GM21367 (cell line): ENCODE data around the gene PACSIN1.

ENCODE experiments used
- ATAC-seq: cut with Tn5 transposase; IDR thresholded peaks from one replicate; pipeline ENCODE4 v1.9.1; 2021; ENCODE audit not compliant: unreplicated experiment

Gene PACSIN1

DNA sequence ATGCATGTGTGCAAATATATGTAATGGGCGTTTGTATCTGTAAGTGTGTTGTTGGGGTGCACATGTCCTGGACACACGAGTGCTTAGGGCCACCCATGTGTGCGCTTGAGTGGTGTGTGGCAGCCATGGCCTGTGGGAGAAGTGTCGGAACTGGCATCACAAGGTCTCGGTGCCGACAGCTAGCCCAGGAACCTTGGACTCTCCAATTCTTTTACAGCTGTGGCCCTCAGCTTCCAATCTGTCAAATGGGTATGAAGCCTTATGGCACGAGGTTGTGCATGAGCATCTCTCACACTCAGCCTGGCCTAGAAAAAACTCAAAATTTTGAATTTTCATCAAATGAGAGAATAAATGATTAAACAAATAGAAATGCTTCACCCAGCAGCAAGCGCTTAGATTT is 48.2 kb downstream of the PACSIN1 start:
- no peak for ATAC-seq

DNA sequence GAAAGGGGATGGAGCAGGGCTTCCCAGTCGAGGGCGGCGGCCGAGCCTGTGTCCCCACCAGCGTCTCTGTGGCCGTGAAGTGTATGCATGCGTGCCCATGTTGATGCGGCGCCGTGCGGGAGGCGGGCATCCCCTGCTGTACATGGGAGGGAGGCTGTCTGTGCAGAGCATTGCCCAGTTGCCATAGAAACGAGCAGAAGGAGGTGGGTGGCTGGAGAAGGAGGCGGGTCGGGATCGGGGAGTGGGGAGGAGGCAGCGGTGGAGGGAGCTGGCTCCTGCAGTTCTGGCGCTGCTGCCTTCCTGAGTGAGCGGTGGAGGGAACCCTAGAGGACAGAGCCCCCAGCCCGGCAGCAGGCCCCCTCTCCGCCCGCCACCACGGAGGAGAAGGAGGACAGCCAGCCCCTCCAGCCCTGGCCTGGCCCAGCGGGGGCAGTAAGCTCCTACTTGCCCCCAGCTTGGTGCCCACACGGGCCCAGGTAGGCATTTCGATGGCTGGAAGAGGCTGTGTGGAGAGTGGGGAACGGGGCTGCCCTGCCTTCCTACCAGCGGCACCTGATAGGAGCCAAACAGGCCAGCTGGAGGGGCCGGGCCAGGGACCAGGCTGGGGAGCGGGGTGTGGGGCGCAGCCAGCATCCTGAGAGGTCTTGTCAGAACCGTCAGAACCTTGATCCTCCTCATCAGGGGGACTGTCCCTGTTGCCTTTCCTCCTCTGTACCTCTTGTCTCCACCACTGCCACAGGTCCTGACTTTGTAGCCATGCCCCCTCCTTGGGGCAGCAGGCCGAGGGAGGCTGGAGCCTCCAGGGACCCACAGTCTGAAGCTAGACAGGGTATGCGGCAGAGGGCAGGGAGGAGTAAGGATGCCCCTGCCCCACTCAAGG is 49.0 kb downstream of the PACSIN1 start:
- no peak for ATAC-seq

DNA sequence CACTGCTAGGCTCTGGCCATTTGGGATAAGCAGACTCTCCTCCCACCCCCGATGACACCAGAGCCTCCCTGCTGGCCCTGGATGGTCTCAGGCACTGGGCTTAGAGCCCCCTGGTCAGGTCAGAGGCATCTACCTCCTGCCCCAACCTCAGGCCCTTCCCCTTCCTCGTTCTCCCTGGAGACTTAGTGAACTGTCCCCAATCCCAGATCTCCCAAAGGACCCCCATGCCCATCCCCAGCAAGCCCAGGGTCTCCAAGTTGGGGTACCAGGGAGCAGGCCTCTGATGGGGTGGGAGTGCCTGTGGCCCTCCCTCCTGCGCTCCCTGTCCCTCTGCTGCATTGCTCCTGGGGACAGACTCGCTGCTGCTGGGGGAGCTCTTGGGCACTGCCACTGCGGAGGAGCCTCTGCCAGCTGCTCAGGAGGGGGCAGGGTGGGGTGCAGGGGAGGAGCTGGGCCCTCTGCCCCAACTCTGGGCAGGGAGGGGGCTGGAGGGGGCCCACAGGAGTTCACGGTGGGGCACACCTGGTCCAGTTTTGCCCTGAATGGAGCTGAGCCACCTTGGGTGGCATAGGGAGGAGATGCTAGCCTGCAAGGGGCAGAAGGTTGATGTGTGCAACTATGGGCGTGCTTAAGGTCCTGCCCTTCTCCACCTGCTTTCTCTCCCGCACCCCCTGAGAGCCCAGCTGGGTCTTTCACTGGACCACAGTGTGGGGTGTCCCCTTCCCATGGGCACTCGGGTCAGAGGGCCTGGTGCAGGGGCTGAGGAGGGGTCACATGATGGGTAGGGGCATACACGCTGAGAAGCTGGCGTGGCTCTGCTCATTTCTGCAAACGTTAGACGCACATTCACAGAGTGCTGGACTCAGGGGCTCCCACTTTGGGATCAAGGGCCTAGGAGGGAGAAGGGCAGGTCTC is 49.9 kb downstream of the PACSIN1 start:
- no peak for ATAC-seq

DNA sequence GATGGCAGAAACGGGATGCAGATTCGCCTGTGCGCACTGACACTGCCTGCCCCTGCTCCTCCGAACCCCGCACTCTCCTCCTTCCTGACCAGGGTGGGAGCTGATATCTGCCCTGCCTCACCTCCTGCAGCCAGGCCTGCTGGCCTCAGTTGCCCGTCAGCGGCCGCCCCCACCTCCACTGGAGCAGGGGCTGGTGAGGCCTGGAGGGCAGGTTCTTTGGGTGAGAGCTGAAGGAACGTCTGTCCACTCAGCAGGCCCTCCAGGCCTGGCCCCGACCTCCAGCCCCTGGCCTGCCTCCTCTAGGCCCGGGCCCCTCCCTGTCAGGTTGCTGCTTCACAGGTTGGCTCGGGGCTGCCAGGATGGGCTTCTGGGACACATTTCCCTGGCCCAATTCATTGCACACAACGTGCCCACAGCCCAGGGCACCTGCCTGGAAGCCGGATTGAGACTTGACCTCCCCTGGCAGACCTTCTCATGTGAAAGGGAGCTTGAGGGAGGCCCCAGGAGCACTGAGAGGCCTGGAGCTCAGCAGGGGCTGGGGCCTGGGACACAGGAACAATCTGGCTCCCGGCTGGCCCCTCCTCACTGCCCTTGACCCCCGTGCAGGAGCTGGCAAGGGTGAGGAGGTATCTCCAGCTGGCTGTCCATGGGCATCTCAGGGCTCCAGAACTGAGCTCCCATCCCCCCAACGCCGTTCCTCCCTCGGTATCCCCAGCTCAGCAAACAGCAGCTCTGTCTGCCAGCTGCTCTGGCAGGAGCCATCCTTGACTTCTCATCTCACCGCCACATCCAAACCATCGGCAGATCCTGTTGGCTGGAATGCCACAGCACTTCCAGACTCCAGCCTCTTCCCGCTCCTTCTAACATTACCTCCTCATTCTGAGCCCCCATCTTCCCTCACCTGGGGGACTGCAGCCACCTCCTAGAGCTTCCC is 50.8 kb downstream of the PACSIN1 start:
- ATAC-seq: no peak

DNA sequence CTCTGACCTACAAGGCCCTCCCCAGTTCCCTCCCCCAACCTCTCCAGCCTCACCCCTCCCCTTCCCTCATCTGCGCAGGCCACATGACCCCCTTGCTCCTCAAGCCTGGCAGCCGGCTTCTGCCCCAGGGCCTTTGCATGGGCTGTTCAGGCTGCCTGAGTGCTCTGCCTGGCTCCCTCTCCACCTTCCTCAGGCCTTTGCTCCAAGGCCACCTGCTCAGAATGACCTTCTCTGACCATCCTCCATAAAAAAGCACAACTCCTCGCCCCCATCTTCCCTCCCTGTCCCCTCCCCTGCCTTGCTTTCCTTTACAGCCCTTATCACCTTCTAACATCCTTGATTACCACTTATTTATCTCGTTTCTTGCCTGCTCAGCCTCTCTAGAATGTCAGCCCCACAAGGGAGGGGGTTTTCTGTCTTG is 51.6 kb downstream of the PACSIN1 start:
- no peak for ATAC-seq

DNA sequence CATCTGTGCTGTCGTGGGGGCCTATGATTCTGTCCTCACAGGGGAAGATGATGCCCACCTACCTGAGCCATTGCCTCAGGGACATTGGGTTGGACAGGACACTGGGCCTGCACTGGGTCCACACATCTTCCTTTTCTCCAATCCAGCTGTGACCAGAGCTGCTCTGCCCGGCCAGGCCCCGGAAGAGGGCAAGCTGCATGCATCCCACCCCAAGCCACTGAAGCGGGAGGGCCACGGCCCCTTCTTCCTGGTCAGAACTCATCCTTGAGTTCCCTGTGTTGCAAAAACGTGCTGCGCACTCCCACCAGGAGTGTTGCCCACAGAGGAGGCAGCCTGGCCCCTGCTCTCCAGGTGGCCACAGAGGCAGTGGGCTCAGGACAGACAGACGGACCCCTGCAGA is 52.1 kb downstream of the PACSIN1 start:
- no peak for ATAC-seq

DNA sequence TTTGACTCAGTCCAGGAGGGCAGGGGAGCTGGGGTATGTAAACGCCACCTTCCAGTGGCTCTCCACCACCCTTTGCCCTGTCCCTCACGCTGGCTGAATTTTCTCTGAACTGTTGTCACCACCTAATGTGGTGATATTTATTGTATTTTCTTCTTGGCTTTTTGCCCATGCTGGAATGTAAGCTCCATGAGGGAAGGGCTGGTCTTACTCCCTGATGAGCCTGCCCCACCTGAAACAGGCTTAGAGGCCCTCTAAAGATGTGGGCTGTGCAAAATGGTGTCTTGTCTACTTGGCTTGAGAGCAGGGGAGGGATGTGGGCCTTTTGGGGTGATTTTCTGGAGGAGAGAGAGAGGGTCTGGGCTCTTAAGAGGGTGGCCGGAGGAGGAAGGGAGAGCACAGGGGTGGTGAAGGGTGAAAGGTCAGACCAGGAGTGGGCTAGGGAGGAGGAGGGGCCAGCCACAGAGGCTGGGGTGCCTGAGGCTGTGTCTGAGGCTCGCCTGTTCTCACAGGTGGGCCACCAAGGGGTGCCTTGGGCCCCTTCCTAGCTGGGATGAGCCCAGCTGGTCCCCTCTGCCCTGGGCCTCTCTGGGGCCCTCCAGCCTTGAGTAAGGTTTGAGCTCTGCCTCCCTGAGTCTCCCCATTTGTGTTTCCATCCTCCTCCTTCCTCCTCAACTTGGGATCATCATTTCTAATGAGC is 52.9 kb downstream of the PACSIN1 start:
- no peak for ATAC-seq

DNA sequence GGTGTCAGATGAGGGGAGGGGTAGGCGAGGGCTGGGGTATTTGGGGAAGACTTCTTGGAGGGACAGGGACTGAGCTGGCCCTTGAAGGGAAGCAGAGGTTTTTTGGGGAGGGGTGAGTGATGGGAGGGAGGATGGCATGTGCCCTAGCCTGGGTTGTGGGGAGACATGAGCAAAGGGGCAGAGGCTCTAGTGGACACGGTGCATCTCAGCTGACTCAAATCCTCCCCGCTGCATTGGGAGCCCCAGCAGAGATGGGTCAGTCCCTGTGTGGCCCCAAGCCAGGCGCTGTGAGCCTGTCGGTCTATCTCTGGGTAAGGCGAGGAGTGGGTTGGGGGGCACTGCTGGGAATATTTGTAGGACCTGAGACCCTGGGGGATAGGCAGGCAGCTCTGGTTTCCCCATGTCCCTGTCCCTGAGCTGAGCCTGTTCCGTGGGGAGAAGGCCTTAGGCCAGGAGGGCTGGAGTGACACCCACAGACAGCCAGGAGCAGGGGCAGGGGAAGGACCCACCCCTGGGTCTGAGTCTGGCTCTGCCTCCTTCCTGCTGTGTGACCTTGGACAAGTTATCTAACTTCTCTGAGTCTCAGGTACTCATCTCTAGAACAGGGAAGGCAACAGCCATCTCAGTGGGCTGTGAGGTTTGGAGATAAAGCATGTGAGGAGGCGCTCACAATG is 54.2 kb downstream of the PACSIN1 start:
- ATAC-seq: no peak

DNA sequence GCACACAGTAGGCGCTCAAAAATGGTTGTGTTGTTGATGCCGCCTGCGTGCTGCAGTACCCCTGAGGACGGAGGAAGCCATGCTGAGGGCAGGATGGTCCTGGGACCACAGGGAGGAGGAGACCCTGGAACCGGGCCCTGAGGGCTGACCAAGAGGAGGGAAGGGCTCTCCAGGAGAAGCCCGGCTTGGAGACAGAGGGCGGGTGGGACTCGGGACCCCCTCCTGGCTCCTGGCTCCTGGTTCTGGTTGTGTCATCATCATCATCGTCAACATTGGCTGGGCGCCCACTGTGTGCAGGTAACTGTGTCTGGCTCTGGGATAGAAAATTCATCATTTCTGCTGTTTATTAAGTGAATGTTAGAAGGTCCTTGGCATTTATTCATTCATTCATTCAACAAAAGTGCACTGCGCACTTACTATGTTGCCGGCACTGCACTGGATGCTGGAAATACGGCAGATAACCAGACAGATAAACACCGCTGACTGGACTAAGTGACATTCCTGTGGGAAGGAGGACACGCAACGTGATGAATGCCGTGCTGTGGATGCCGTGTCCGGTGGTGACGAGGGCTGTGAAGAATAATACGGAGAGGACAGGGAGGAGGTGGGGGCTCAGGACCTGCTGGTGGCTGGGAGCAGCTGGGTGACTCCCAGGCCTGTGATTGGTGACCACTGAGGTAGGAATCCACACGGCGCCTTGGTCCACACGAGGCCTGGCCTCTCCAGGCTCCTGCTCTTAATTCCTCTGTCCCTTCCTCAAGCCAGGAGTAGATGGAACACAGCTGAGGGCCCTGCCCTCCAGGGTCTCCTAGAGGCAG is 55.0 kb downstream of the PACSIN1 start:
- ATAC-seq: no peak

DNA sequence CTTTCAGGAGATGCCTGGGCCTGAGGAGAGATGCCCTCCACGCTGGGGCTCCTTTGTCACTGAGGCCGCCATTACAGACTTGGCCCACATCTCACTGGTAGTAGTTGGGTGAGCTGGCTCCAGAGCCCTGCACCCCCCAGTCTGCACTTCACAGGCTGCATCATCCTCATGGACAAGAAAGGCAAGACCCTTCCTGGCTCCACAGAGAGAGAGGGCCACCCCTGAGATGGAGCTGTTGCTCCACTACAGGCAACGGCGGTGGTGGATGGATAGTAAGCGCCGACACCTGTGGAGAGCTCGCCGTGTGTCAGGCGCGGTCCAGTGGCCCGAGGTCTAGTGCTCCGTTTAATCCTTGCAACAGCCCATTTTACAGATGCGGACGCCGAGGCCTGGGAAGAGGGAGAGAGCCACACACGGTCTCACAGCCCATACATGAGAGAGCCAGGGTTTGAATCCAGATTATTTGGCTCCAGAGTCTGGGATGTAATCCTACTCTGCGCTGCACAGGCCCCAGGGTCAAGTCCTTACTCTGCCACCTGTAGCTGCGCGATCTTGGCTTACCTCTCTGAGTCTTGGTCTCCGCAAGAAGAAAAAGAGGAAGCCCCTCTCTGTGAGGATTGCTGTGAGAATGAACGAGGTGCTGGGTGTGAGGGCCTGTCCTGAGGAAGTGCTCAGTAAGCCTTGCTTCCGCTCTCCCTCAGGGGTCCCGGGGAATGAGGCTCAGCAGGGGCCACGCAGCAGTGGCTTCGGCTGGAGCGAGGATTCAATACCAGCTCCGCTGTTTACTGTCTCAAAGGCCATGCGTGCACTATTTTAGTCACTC is 55.8 kb downstream of the PACSIN1 start:
- no peak for ATAC-seq

DNA sequence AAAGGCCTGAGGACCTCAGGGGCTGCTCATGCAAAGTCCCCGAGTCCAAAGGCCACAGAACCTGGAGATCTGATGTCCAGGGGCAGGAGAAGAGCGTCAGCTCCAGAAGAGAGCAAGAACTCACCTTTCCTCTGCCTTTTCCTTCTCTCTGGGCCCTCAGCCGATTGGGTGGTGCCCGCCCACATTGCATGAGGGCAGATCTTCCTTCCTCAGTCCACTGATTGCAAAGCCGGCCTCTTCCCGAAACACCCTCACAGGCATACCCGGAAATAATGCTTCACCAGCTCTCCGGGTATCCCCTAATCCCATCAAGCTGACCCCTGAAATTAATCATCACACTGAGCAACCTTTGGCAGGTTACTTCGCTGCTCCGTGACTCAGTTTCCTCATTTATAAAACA is 56.9 kb downstream of the PACSIN1 start:
- ATAC-seq: no peak

DNA sequence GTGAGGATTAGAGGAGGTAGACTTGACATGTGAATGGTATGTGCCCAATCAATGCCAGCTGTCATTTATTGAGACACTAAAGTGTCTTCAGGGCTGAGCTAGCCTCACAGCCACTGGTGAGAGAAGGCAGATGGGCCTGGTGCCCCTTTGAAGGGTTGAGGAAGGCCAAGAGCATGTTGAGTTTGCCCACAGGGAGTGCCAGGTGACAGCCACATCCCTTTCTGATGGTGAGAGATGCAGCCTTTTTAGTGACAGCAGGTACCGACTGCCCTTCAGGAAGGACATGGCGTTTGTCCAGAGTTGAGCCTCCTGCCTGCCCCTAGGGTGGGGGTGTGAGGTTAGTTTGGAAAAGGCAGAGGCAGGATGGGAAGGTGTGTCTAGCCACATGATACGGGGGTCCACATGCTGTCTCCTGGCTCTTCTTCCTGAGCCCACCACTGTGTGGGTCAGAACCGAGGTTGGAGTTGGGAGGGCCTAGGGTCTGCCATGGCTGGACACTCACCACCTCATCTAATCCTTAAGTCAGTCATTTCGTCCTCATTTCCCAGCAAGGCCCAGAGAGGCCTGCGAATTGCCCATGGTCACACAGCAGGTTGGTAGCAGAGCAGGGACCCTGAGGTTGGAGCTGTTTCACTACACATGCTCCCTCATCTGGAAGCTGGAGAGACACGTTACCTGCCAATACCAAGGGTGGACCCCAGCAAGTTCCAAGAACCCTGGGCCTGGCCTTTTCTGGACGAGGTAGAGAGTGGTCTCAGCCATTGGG is 57.7 kb downstream of the PACSIN1 start:
- no peak for ATAC-seq

DNA sequence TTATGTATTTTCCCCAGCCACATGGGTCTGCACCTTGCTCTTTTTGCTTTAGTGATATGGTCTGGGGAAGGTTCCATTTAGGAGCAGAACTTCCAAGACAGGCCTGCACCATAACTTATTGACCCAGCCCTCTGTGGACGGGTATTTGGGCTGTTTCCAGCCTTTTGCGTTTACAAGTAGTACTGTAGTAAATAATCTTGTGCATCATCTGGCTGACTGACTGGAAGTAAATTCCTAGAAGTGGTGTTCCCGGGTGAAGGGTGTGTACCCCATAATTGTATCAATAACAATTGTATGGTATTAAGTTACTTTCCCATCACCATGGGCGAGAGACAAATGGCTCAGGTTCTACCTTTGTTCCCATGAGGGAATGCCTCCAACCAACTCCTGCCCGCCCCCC is 58.6 kb downstream of the PACSIN1 start:
- ATAC-seq: no peak

DNA sequence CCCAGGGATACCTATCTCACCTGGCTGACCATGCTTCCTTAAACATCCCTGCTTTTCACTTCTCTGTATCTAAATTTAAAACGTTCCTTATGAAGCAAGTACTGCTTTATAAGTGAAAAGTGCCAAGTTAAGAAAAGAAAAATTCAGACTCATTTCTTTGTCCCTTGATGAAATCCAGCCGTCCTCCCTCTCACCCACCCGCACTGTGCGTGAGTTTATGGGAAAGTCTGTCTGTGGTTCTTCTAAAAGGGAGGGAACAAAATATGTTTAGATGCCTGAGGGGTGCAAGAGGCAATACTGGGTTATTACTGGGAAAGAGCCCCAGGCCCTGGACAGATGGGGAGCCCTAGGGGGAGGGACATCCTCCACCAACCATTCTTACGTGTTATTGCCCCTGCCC is 59.1 kb downstream of the PACSIN1 start:
- ATAC-seq: no peak

DNA sequence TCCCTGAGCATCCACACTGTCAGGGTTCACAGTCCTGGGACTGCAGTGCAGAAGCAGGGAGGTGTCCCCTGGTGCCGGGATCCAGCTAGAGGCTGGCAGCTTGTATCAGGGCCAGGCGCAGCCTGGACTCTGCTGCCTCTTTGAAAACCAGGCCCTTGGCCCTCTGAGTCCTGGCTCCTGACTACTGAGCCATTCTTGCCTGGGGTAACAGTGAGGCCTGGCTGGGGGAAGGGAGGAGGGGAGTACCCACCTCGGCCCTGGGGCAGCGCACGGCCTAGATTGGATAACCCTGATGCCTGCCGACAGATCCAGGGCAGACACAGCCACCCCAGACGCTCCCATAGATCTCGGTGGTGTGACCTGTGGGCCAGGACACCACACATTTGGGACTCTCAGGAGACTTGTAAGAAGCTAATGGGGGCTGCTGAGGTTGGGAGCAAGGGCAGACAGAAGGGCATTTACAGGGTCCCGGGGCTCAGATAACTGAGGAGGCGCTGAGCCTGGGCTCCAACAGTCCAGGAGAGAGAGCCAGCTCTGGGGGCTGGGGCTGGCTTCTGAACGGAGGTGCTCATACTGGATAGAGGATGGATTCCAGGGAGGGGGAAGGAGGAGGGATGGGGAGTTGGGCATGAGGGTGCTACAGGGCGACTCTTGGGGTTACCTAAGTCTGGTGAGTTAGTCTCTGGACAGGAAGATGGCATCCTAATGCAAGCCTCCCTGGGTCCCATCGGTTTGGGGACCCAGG is 59.7 kb downstream of the PACSIN1 start:
- no peak for ATAC-seq

DNA sequence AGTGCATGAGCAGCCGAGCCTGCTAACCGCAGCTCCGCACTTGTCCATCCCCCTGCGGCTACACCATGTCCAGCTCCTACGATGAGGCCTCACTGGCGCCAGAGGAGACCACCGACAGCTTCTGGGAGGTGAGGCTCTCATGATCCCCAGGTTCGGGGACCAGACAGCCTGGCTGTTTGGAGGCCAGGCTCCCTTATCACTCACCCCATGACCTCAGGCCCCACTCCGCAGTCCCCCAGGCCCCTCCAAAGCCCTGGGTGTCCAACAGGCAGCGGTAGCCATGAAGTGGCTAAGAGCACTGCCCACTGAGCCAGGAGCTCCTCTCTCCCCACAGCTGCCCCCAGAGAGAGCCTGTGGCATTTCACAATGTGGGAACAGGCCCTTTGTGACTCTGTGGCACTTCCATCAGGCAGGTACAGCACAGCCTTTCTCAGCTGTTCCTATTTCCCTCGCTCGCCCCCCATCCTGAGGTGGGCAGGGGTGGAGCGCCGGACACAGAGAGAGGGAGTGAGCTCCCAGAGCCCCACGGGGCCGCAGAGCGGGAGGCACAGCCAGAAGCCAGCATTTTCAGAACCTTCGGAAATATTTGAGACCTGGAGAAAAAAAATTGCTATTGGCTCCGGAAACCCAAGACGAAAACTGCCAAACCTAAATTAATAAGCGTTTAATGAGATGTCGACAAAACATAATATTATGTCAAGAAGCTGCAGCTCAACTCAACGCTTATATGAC is 60.5 kb downstream of the PACSIN1 start:
- ATAC-seq: no peak
